Left lung (tissue), 10 donors: ENCODE measurements around the gene VPS37B. TPM values are rescaled to one million over a fixed set of nuclear protein-coding genes. Genes with fewer than 3 reads are reported as not detected.

Source experiments
- ATAC-seq: fragments of 200-7000 bp; cut with Tn5 transposase; one replicate; pipeline ENCODE4 v1.9.1; 2020; ENCODE audit warnings: moderate library complexity
- DNase-seq, 4 donors: peaks; one replicate each; pipeline ENCODE4 v3.0.0-alpha.2; 2013 to 2020
- H3K27ac ChIP-seq, 2 donors: fragments of 200-600 bp; sonication (generic) in 1 of 2; one replicate each; pipeline versions ENCODE4 v1.5.0 to v1.8.0; 2020 to 2021
- H3K27me3 ChIP-seq, 2 donors: fragments of 200-600 bp; sonication (generic) in 1 of 2; one replicate each; pipeline versions ENCODE4 v1.5.0 to v1.8.0; 2020 to 2021
- H3K36me3 ChIP-seq, 2 donors: fragments of 200-600 bp; sonication (generic) in 1 of 2; one replicate each; pipeline versions ENCODE4 v1.5.0 to v1.8.0; 2020 to 2021
- H3K4me1 ChIP-seq, 2 donors: fragments of 200-600 bp; one replicate each; pipeline ENCODE4 v1.8.0; 2021
- H3K4me3 ChIP-seq, 2 donors: fragments of 200-600 bp; sonication (generic) in 1 of 2; one replicate each; pipeline versions ENCODE4 v1.5.0 to v1.8.0; 2020 to 2021; ENCODE audit warnings: mild to moderate bottlenecking in 1 of 2
- H3K9me3 ChIP-seq, 2 donors: fragments of 200-600 bp; sonication (generic) in 1 of 2; one replicate each; pipeline versions ENCODE4 v1.5.0 to v1.8.0; 2020 to 2021
- intact Hi-C, 2 donors: fragments of 100-400 bp; cut with DNase I; formaldehyde crosslinking; loops; one replicate each; pipeline versions ENCODE4 v1.11.2 to v1.14.2; 2022
- polyA plus RNA-seq, 6 donors: library from polyadenylated mRNA; unstranded; fragments of 120-200 nt; gene quantifications; one replicate each; pipeline ENCODE4 v1.2.1, GENCODE V29; 2013; ENCODE audit not compliant: insufficient read length in 6 of 6
- total RNA-seq, 2 donors: library from RNA; stranded (reverse); fragmentation: NEBNext Ultra II Directional; extraction: Animal tissue kit (Norgen Biotek cat#: 25700); gene quantifications; one replicate each; pipeline ENCODE4 v1.2.1, GENCODE V29; 2021
- TF ChIP-seq, protein P1 (sequence below), 2 donors: fragments of 200-600 bp; sonication (generic) in 1 of 2; IDR thresholded peaks; one replicate each; pipeline versions ENCODE4 v1.5.0 to v1.8.0; 2021; ENCODE audit warnings: antibody characterized with exemption in 2 of 2
- donor health status: DM: no; HTN: yes; CAD: no.
- donor health status: DM: no; HTN: no; CAD: no.

Gene VPS37B
- total and polyA plus RNA-seq, 8 donors: 23.2 to 35.8 (median 29.7) TPM

DNA sequence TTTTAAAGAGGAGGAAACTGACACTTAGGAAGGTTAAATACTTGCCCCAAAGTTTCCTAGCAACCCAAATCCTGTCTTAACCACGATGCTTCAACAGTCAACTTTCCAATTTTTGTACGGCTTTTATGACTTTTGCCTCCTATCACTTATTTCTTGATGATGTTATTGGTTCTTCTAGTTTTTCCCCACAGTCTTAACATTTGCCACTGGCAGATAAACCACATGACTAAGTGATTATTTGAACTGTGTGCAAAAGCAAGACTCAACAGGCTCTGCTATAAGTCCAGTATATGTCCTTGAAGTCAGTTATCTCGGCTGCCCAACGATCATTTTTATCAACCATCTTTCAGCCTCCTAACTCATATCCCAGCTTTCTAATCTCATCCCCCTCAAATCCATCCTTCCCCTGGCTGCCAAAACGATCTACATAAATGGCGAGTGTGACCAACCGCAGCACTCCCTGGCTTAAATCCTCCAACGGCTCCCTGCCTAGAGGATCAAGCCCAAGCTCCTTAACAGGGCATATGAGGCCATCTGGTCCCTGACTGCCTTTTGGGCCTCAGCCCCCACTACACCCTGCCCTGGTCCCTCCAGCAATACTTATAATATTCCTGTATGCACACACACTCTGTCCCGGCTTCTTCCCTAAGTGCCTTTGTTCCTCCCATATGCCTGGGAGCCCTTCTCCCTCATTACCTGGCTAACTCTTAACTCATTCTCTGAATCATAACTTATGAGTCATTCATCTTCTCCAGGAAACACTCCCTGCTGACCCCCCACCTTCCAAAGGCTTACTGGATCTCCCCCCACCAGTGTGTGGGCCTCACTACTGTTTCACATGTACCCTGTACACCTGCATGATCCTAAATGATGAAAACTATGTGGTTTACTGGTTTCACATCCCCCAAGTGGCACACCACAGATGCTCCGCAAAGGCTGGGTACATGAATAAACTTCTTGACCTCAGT, 8.8 kb downstream of the VPS37B start:
- Histone ChIP-seq H3K4me1 (peaks cover 49 to 94% of the 10 kb centered on the region in 2 donors), H3K4me3 (no peak overlapping the region), H3K36me3 (no peaks in the 10 kb centered on the region), H3K9me3 (no peaks in the 10 kb centered on the region), H3K27me3 (no peaks in the 10 kb centered on the region), H3K27ac (peak overlapping the region; percentile 90 to 95)
- intact Hi-C loops: no loop called here
- ATAC-seq (peak; percentile 27), DNase-seq (no peak)
- TF ChIP-seq, protein P1, sequence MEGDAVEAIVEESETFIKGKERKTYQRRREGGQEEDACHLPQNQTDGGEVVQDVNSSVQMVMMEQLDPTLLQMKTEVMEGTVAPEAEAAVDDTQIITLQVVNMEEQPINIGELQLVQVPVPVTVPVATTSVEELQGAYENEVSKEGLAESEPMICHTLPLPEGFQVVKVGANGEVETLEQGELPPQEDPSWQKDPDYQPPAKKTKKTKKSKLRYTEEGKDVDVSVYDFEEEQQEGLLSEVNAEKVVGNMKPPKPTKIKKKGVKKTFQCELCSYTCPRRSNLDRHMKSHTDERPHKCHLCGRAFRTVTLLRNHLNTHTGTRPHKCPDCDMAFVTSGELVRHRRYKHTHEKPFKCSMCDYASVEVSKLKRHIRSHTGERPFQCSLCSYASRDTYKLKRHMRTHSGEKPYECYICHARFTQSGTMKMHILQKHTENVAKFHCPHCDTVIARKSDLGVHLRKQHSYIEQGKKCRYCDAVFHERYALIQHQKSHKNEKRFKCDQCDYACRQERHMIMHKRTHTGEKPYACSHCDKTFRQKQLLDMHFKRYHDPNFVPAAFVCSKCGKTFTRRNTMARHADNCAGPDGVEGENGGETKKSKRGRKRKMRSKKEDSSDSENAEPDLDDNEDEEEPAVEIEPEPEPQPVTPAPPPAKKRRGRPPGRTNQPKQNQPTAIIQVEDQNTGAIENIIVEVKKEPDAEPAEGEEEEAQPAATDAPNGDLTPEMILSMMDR (IDR thresholded peaks at IDR 0.05): no peak

DNA sequence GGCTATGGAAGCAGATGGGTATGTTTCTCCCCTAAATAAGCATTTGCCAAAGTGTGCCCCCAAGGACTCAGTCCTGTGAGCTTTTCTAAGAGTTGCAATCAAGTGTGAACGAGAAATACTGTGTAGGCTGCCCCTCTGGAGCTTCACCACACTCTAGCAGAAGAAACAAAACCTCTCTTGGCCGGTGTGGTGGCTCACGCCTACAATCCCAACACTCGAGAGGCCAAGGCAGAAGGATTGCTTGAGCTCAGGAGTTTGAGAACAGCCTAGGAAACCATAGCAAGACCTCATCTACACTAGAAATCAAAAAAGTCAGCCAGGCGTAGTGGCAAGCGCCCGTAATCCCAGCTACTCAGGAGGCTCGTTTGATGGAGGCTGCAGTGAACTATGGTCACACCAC, 9.8 kb downstream of the VPS37B start:
- Histone ChIP-seq H3K27me3 (no peaks in the 10 kb centered on the region), H3K9me3 (no peaks in the 10 kb centered on the region), H3K4me3 (no peak overlapping the region), H3K36me3 (no peaks in the 10 kb centered on the region), H3K4me1 (peaks cover 42 to 87% of the 10 kb centered on the region in 2 donors), H3K27ac (no peak overlapping the region)
- intact Hi-C loops: no loop called here
- no peak for ATAC-seq
- no peak for DNase-seq
- TF ChIP-seq, protein P1 (IDR thresholded peaks at IDR 0.05): no peak

DNA sequence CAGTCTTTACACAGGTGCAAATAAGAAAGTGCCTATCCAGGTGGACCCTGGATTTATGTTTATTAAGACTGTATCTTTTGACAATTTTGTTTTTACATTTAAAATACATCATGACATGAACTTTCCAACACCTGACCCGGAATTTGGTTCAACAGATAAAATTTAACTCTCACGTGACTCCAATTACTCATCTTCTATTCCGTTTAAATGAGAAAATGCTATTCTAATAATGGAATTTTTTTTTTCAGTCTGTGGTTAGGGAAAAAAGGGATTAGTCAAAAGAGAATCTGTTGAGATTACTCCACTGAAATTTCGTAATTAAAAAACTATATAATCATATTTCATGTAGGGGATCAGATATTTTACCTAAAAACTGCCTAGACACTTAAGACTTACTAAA, 11.1 kb downstream of the VPS37B start:
- intact Hi-C loops: no loop called here
- DNase-seq (no peak), ATAC-seq (no peak)
- H3K36me3 ChIP-seq: no peaks in the 10 kb centered on the region
- no peak overlapping the region for H3K27ac ChIP-seq
- H3K9me3 ChIP-seq: no peaks in the 10 kb centered on the region
- no peak overlapping the region for H3K4me3 ChIP-seq
- H3K27me3 ChIP-seq: no peaks in the 10 kb centered on the region
- H3K4me1 ChIP-seq: peaks cover 38 to 87% of the 10 kb centered on the region in 2 donors
- TF ChIP-seq, protein P1 (IDR thresholded peaks at IDR 0.05): no peak

DNA sequence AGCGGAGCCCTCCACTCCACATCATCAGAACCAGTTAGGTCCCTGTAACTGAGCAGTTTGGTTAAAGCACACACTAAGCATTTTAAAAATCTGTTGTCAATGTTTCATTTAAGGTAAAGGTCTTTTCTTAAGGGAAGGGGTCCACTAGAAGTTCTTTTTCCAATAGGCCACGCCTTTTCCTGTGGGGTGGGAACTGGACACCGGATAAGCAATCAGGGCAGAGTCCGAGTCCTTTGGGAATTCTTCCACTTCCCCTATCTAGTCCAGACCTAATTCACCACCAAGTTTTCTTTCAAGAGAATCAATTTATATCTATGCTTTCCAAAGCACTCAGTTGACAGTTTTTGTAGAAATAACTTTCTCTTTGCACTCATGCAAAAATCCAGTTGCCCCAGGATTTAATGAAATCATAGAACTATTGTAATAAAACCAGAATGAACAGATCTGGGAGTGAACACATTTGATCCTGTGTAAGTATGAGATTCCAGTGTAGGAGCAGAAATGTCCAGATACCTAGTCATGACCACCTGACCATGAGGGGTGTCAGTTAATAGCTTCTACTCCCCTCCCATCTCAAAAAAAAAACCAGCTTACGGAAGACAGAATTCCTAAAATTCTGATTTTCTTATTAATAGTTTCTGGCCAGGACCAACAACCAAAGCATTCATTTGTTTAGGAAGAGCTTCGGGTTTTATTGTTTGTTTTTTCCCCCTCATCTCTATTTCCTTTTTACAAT, 11.7 kb downstream of the VPS37B start:
- Histone ChIP-seq H3K27ac (peak overlapping the region; percentile 2 to 14), H3K36me3 (no peaks in the 10 kb centered on the region), H3K4me1 (peaks cover 38 to 87% of the 10 kb centered on the region in 2 donors), H3K27me3 (no peaks in the 10 kb centered on the region), H3K9me3 (no peaks in the 10 kb centered on the region), H3K4me3 (no peak overlapping the region)
- DNase-seq: no peak
- intact Hi-C loops: no loop called here
- no peak for ATAC-seq
- TF ChIP-seq, protein P1 (IDR thresholded peaks at IDR 0.05): no peak
